Stomach (tissue), 19 donors: ENCODE data around the gene DOCK3. TPM values are rescaled to one million over a fixed set of nuclear protein-coding genes. Genes with fewer than 3 reads are reported as not detected.

ENCODE experiments used
- DNase-seq, 2 donors: peaks; one replicate each; pipeline versions ENCODE4 v3.0.0 to v3.0.0-alpha.2; 2013 to 2019
- H3K27ac ChIP-seq, 5 donors: fragments of 200-600 bp in 4 of 5; sonication (generic) in 4 of 5; one replicate each; pipeline ENCODE4 v1.5.1; 2013 to 2019; ENCODE audit warnings: mild to moderate bottlenecking in 1 of 5, moderate library complexity in 1 of 5
- H3K27me3 ChIP-seq, 3 donors: fragments of 200-600 bp; sonication (generic); one replicate each; pipeline ENCODE4 v1.5.1; 2017 to 2019; ENCODE audit warnings: mixed run types in 1 of 3
- H3K36me3 ChIP-seq, 4 donors: fragments of 200-600 bp; sonication (generic); 1 replicate in 3 of 4; 2 replicates in 1 of 4; pipeline ENCODE4 v1.5.1; 2016 to 2019
- H3K4me1 ChIP-seq, 4 donors: fragments of 200-600 bp; sonication (generic); one replicate each; pipeline ENCODE4 v1.5.1; 2016 to 2019
- H3K4me3 ChIP-seq, 4 donors: fragments of 200-600 bp; sonication (generic) in 3 of 4; one replicate each; pipeline ENCODE4 v1.5.1; 2016 to 2019; ENCODE audit warnings: mild to moderate bottlenecking in 1 of 4
- H3K9me3 ChIP-seq, 4 donors: fragments of 200-600 bp; sonication (generic); one replicate each; pipeline ENCODE4 v1.5.1; 2016 to 2019
- EP300 ChIP-seq: sonication (generic); formaldehyde crosslinking; IDR thresholded peaks from one replicate; pipeline ENCODE4 v1.6.1; 2017; ENCODE audit warnings: antibody characterized with exemption
- POLR2A ChIP-seq, 4 donors: fragments of 450-650 bp; IDR thresholded peaks; one replicate each; pipeline ENCODE4 v1.6.1; 2016; ENCODE audit warnings: antibody characterized with exemption in 4 of 4, control low read depth in 2 of 4, mild to moderate bottlenecking in 1 of 4, moderate library complexity in 1 of 4
- POLR2AphosphoS5 ChIP-seq, 3 donors: sonication (generic); formaldehyde crosslinking; IDR thresholded peaks; one replicate each; pipeline ENCODE4 v1.6.1; 2016; ENCODE audit warnings: antibody characterized with exemption in 3 of 3
- WGBS, 5 donors: extraction: QIAGEN DNeasy Blood & Tissue Kit in 3 of 5; methylation state at CpG; one replicate each; pipeline versions ENCODE4 v1.1.5 to v1.1.7; 2013 to 2018; 5-methylcytosine and 5-hydroxymethylcytosine counted together
- intact Hi-C: fragments of 100-400 bp; cut with DNase I; formaldehyde crosslinking; loops from one replicate; pipeline ENCODE4 v1.15.1; 2023; ENCODE audit warnings: low total_unique reads
- long read RNA-seq, 10 donors: transcript quantifications; one replicate each; lab custom pipeline, GENCODE V29; 2026
- polyA plus RNA-seq, 3 donors: library from polyadenylated mRNA; stranded (reverse); fragments of 200-250 nt; gene quantifications; one replicate each; pipeline ENCODE4 v1.2.3, GENCODE V29; 2013
- total RNA-seq, 5 donors: library from RNA; depleted of rRNA; stranded (reverse); fragments of >200 nt; gene quantifications; one replicate each; pipeline versions ENCODE4 v1.1.0 to v1.2.3, GENCODE V29; 2014 to 2016
- TF ChIP-seq, protein P1 (sequence below), 7 experiments: fragments of 450-650 bp in 4 of 7; fragments of 200-600 bp in 3 of 7; sonication (generic) in 3 of 7; IDR thresholded peaks; one replicate each; pipeline ENCODE4 v1.5.1; 2016 to 2019; ENCODE audit warnings: antibody characterized with exemption in 7 of 7, control low read depth in 2 of 7, mild to moderate bottlenecking in 1 of 7
- donor health status: healthy with polysubstance abuse.
- donor health status: Bipolar disorder and iron deficiency.
- donor health status: healthy.

Gene DOCK3, protein sequence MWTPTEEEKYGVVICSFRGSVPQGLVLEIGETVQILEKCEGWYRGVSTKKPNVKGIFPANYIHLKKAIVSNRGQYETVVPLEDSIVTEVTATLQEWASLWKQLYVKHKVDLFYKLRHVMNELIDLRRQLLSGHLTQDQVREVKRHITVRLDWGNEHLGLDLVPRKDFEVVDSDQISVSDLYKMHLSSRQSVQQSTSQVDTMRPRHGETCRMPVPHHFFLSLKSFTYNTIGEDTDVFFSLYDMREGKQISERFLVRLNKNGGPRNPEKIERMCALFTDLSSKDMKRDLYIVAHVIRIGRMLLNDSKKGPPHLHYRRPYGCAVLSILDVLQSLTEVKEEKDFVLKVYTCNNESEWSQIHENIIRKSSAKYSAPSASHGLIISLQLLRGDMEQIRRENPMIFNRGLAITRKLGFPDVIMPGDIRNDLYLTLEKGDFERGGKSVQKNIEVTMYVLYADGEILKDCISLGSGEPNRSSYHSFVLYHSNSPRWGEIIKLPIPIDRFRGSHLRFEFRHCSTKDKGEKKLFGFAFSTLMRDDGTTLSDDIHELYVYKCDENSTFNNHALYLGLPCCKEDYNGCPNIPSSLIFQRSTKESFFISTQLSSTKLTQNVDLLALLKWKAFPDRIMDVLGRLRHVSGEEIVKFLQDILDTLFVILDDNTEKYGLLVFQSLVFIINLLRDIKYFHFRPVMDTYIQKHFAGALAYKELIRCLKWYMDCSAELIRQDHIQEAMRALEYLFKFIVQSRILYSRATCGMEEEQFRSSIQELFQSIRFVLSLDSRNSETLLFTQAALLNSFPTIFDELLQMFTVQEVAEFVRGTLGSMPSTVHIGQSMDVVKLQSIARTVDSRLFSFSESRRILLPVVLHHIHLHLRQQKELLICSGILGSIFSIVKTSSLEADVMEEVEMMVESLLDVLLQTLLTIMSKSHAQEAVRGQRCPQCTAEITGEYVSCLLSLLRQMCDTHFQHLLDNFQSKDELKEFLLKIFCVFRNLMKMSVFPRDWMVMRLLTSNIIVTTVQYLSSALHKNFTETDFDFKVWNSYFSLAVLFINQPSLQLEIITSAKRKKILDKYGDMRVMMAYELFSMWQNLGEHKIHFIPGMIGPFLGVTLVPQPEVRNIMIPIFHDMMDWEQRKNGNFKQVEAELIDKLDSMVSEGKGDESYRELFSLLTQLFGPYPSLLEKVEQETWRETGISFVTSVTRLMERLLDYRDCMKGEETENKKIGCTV (N-terminal part only)
- total RNA-seq (1 to 10 TPM in 3 of 5 donors, under 1 TPM in 1, not detected in 1; 0.72 to 2.3 (median 1.8) TPM), polyA plus RNA-seq (under 1 TPM in 2 of 3 donors, not detected in 1; 0.06 to 0.73 TPM)
- long read RNA-seq, donor 1, result 0 reads
- long read RNA-seq, donor 2, result 0 reads
- long read RNA-seq, donor 3, result 0 reads
- long read RNA-seq, donor 4, result 0 reads
- long read RNA-seq, donor 5, result 0 reads
- long read RNA-seq, donor 6, result 0 reads
- long read RNA-seq, donor 7, result 0 reads
- long read RNA-seq, donor 8, result 0 reads
- long read RNA-seq, donor 9, result 0 reads
- long read RNA-seq, donor 10, result 0 reads

DNA sequence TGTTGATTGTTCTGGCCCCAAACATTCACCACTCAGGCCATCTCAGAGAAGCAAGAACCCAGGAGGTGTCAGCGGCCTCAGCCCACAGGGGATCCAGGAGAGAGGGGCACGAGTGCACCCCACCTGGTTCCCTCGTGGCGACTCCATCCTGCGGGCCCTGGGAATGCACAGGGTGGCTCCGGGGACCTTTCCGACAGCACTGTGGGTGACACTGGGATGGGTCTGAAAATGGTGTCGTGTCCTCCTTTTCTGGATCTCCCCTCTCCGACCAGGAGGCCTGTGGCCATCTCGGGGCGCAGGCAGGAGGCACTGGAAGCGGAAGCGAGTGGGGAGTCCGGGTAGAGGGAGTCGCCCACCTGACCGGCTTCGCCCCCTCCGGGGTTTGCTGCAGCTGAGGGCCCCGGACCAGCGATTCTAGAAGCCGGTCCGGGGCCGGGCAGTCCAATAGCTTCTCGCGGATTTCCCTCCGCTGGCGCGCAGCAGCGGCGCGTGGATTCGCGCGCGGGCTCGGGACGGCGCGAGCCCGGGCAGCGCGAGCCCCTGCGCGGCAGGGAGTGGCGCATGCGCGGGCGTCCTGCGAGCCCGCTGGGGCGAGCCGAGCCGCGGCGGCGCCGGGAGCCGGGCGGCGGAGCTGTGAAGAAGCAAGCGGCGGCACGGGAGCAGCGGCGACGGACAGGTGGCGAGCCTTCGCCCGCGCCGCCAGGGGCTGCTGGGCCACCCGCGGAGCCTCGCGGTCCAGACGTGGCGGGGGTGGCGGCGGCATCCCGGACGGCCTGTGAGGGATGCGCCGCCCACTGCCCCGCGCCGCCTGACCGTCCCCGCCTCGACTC is at the start of gene DOCK3:
DOCK3 (plus strand) TSS at position 579 of the 830 bp plus-strand sequence. CDS start 337 bp downstream, outside the sequence.
- Histone ChIP-seq H3K27ac (peak within 1 kb of the TSS in 2 of 5 donors; percentile 22 to 46), H3K27me3 (peaks cover 0 to 75% (median 54%) of the 10 kb centered on the region in 3 donors)
- TF ChIP-seq EP300, result no peak
- TF ChIP-seq, protein P1, sequence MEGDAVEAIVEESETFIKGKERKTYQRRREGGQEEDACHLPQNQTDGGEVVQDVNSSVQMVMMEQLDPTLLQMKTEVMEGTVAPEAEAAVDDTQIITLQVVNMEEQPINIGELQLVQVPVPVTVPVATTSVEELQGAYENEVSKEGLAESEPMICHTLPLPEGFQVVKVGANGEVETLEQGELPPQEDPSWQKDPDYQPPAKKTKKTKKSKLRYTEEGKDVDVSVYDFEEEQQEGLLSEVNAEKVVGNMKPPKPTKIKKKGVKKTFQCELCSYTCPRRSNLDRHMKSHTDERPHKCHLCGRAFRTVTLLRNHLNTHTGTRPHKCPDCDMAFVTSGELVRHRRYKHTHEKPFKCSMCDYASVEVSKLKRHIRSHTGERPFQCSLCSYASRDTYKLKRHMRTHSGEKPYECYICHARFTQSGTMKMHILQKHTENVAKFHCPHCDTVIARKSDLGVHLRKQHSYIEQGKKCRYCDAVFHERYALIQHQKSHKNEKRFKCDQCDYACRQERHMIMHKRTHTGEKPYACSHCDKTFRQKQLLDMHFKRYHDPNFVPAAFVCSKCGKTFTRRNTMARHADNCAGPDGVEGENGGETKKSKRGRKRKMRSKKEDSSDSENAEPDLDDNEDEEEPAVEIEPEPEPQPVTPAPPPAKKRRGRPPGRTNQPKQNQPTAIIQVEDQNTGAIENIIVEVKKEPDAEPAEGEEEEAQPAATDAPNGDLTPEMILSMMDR (IDR thresholded peaks at IDR 0.05), result no peak
- TF ChIP-seq POLR2A (IDR thresholded peaks at IDR 0.05), result no peak
- TF ChIP-seq POLR2AphosphoS5 (IDR thresholded peaks at IDR 0.05), result no peak

DNA sequence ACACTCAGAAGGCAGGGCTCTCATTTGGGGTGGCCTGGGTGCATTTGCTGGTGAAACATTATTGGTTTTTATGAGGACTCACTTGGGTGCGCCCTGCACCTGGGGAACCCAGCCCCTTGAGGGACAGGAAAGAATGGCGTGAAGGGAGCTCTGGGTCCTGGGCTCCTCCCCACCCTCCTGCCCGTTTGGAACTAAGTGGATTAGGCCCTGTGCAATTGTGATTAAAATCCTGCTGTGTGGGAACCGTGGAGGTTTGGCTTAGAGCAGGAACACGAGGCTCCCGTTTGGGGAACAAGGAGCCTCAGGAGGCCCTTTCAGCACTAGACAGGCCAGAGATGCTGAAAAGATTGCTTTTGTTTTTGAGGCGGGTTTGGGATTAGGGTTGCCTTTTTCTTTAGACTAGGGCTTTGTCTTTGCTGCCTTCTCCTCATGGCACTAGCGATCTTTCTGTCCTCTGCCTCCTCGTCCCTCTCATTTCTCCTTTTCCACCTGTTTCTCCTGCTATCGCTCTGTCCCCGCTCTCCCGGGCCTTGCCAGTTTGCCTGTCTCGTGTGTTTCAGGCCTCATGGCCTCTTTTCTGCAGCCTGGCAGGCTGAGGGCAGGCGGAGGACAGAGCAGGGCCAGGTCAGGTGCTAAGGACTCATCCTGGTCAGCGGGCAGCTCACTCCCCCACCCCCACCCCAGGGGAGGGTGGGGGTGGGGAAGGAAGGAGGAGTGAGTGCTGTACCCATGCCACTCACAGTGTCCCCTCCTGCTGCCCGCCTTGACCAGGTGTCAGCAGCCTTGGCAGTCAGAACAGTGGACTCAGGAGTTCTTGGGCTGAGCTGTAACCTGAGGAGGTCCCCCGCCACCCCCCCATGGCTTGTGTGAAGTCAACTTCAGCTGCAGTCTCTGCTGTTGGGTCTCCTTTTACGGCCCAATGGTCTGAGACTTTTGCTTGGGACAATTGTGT is 49.2 kb upstream of the DOCK3 start:
- H3K9me3 ChIP-seq, result no peaks in the 10 kb centered on the region
- TF ChIP-seq POLR2A (IDR thresholded peaks at IDR 0.05), result no peak
- no peak for TF ChIP-seq POLR2AphosphoS5 (IDR thresholded peaks at IDR 0.05)
- no peak for TF ChIP-seq EP300
- TF ChIP-seq, protein P1 (IDR thresholded peaks at IDR 0.05), result no peak
- H3K4me3 ChIP-seq, result no peak overlapping the region
- H3K27ac ChIP-seq, result no peak overlapping the region
- H3K4me1 ChIP-seq, result peaks cover 19 to 93% (median 28%) of the 10 kb centered on the region in 4 donors
- WGBS, 5 donors, result 77 to 82% (median 81%) methylated on average over 17 to 18 of the region's 18 CpGs
- intact Hi-C loops, result loop anchor here (10.0 kb wide), 1 partner anchor 759 kb away; the partner anchor contains the start of gene MANF
- no peaks in the 10 kb centered on the region for H3K27me3 ChIP-seq
- DNase-seq, result no peak
- peaks cover 0 to 30% (median 5%) of the 10 kb centered on the region in 4 donors for H3K36me3 ChIP-seq

More for the DNA sequence above, at the start of gene DOCK3:
- Histone ChIP-seq H3K4me3 (peak within 1 kb of the TSS; percentile 53 to 60 (median 54)), H3K4me1 (peaks cover 11 to 15% (median 12%) of the 10 kb centered on the region in 4 donors), H3K36me3 (no peaks in the 10 kb centered on the region), H3K9me3 (no peaks in the 10 kb centered on the region)
- WGBS, 5 donors, result 0 to 12% (median 3%) methylated on average over 5 to 89 of the region's 89 CpGs
- DNase-seq, result peak; percentile 69 to 91
- intact Hi-C loops, result no loop called here

DNA sequence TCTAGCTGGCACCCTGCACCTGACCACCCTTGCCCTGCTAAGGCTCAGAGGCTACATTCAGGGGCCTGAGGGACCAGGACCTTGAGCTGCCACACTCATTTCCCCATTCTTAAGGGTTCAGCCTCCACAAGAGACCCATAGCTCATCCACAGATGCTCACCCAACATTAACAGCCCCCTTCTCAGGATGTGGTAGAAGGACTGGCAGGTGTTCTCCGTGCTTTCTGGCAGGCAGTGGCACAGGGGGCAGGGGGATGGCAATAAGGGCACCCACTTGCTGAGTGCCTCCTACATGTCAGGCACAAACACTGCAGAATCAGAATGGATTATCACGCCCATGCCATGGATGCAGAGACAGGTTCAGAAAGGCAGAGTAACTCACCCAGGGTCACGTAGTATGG is 48.3 kb upstream of the DOCK3 start:
- no peak overlapping the region for H3K4me3 ChIP-seq
- peaks cover 18 to 93% (median 26%) of the 10 kb centered on the region in 4 donors for H3K4me1 ChIP-seq
- no peaks in the 10 kb centered on the region for H3K9me3 ChIP-seq
- peaks cover 0 to 35% (median 5%) of the 10 kb centered on the region in 4 donors for H3K36me3 ChIP-seq
- no peaks in the 10 kb centered on the region for H3K27me3 ChIP-seq
- intact Hi-C loops, result loop anchor here (10.0 kb wide), 1 partner anchor 758 kb away; the partner anchor contains the start of gene MANF
- H3K27ac ChIP-seq, result peak overlapping the region in 1 of 5 donors; percentile 62
- TF ChIP-seq, protein P1 (IDR thresholded peaks at IDR 0.05), result no peak
- TF ChIP-seq EP300 (no peak), POLR2AphosphoS5 (IDR thresholded peaks at IDR 0.05) (no peak), POLR2A (IDR thresholded peaks at IDR 0.05) (no peak)
- no peak for DNase-seq
- WGBS, 5 donors, result 91 to 97% (median 94%) methylated on average over 2 to 3 of the region's 3 CpGs
